PC-3 (cell line): ENCODE measurements around the gene GAL3ST1. TPM values are rescaled to one million over a fixed set of nuclear protein-coding genes. Genes with fewer than 3 reads are reported as not detected.
"Not testable (repeated sequence)": the region's sequence is repeated elsewhere in the genome, so short reads cannot be mapped to it uniquely, and the experiment has no call there.

Experiments used
- ATAC-seq: fragments of 200-7000 bp; cut with Tn5 transposase; 2 replicates; pipeline ENCODE4 v1.9.1; 2020; ENCODE audit warnings: mild to moderate bottlenecking, moderate library complexity
- BruUV-seq: library from RNA; stranded (reverse); fragments of 400-500 nt; replicated peaks from 2 replicates; lab custom pipeline; 2021; lab: Mats Ljungman, UMichigan
- CTCF ChIA-PET: fragments of 300-600 bp; sonication (Branson Sonifier 250); formaldehyde crosslinking; loops from one replicate; lab custom pipeline; 2022; ENCODE audit warnings: antibody characterized with exemption; lab: Charles Lee
- POLR2A ChIA-PET: fragments of 300-600 bp; sonication (Branson Sonifier 250); formaldehyde crosslinking; loops from one replicate; lab custom pipeline; 2022; ENCODE audit warnings: antibody characterized with exemption; ENCODE audit not compliant: unreplicated experiment; lab: Charles Lee
- DNase-seq: peaks from one replicate; pipeline ENCODE4 v3.0.0-alpha.2; 2015
- H2AFZ ChIP-seq: fragments of 300-600 bp; sonication (generic); 2 replicates; pipeline ENCODE4 v1.6.0; 2016; ENCODE audit warnings: antibody characterized with exemption, low read length
- H3F3A ChIP-seq: fragments of 300-600 bp; sonication (generic); one replicate; pipeline ENCODE4 v1.6.0; 2017; ENCODE audit warnings: antibody characterized with exemption, low read length, control low read depth, mild to moderate bottlenecking; ENCODE audit not compliant: unreplicated experiment
- H3K27ac ChIP-seq: fragments of 300-600 bp; sonication (generic); 2 replicates; pipeline ENCODE4 v1.5.1; 2016; ENCODE audit warnings: mild to moderate bottlenecking, low read length
- H3K27me3 ChIP-seq: fragments of 300-600 bp; sonication (generic); 2 replicates; pipeline ENCODE4 v1.6.1; 2016; ENCODE audit warnings: low read length, mixed read lengths
- H3K36me3 ChIP-seq: fragments of 300-600 bp; sonication (generic); 2 replicates; pipeline ENCODE4 v1.6.1; 2016; ENCODE audit warnings: low read depth, mixed run types, low read length, mixed read lengths
- H3K4me1 ChIP-seq: fragments of 300-600 bp; sonication (generic); 2 replicates; pipeline ENCODE4 v1.5.1; 2016; ENCODE audit warnings: low read length; ENCODE audit not compliant: insufficient read depth
- H3K4me2 ChIP-seq: fragments of 300-600 bp; sonication (generic); 2 replicates; pipeline ENCODE4 v1.6.0; 2016; ENCODE audit warnings: low read length
- H3K4me3 ChIP-seq: fragments of 300-600 bp; sonication (generic); 2 replicates; pipeline ENCODE4 v1.5.1; 2016; ENCODE audit warnings: mild to moderate bottlenecking, low read length, mixed read lengths
- H3K79me2 ChIP-seq: fragments of 300-600 bp; sonication (generic); 2 replicates; pipeline ENCODE4 v1.6.1; 2017; ENCODE audit warnings: low read length, mixed read lengths
- H3K9ac ChIP-seq: fragments of 300-600 bp; sonication (generic); 2 replicates; pipeline ENCODE4 v1.6.0; 2016; ENCODE audit warnings: mild to moderate bottlenecking, low read length
- H3K9me2 ChIP-seq: fragments of 300-600 bp; sonication (generic); replicated peaks from 2 replicates; pipeline ENCODE4 v1.6.1; 2016; ENCODE audit warnings: mixed run types, low read length, mixed read lengths
- H3K9me3 ChIP-seq: fragments of 300-600 bp; sonication (generic); 2 replicates; pipeline ENCODE4 v1.6.1; 2016; ENCODE audit warnings: low read length, mixed read lengths
- H4K20me1 ChIP-seq: fragments of 300-600 bp; sonication (generic); 2 replicates; pipeline ENCODE4 v1.6.1; 2016; ENCODE audit warnings: low read length, mixed read lengths
- CTCF ChIP-seq: fragments of 300-600 bp; sonication (generic); conservative IDR thresholded peaks from 2 replicates; pipeline ENCODE4 v1.5.1; 2017; ENCODE audit warnings: antibody characterized with exemption, low read depth, mild to moderate bottlenecking, low read length
- EZH2 ChIP-seq: fragments of 300-600 bp; sonication (generic); IDR thresholded peaks from one replicate; pipeline ENCODE4 v1.6.1; 2017; ENCODE audit warnings: antibody characterized with exemption, mild to moderate bottlenecking, low read length; ENCODE audit not compliant: unreplicated experiment
- EZH2phosphoT487 ChIP-seq: fragments of 300-600 bp; sonication (generic); IDR thresholded peaks from 2 replicates; pipeline ENCODE4 v1.6.1; 2018; ENCODE audit warnings: mild to moderate bottlenecking, antibody characterized with exemption, low read length, borderline replicate concordance
- intact Hi-C: fragments of 100-400 bp; cut with micrococcal nuclease; formaldehyde crosslinking; loops from 2 replicates; pipeline ENCODE4 v1.9.0; 2023
- total RNA-seq: library from RNA; depleted of rRNA; stranded (reverse); fragments of >200 nt; gene quantifications from 2 replicates; pipeline ENCODE4 v1.2.3, GENCODE V29; 2014

GAL3ST1 gene
- total RNA-seq, 1 experiment from 2014 or later, result not detected

- Histone ChIP-seq H3K27ac (no peak overlapping the region), H3K36me3 (no peaks in the 10 kb centered on the region), H3K9ac (no peak overlapping the region), H3K4me3 (no peak overlapping the region), H3K79me2 (no peaks in the 10 kb centered on the region), H3K9me3 (no peaks in the 10 kb centered on the region), H3K27me3 (no peaks in the 10 kb centered on the region), H4K20me1 (no peaks in the 10 kb centered on the region), H3F3A (no peaks in the 10 kb centered on the region), H3K9me2 (no peaks in the 10 kb centered on the region), H3K4me2 (no peak overlapping the region), H3K4me1 (no peaks in the 10 kb centered on the region), H2AFZ (no peak overlapping the region)
- intact Hi-C loops, result no loop called here
- BruUV-seq, result no TSS peak
- POLR2A ChIA-PET, result no interaction called here
- CTCF ChIA-PET, result interaction anchor here (0.6 kb wide), 1 partner anchor 358 kb away, joined by 5 read pairs; no protein-coding TSS in a partner anchor
- DNase-seq (no peak), ATAC-seq (no peak)
- no peak for TF ChIP-seq CTCF
These were observed 18.9 kb downstream of the GAL3ST1 start for GRCh38 chr22:30555282-30556210.

GRCh38 chr22:30553971-30554370 is 20.5 kb downstream of the GAL3ST1 start:
- DNase-seq (no peak), ATAC-seq (no peak)
- Histone ChIP-seq H3K36me3 (no peaks in the 10 kb centered on the region), H4K20me1 (no peaks in the 10 kb centered on the region), H3K27me3 (no peaks in the 10 kb centered on the region), H3K9me2 (no peaks in the 10 kb centered on the region), H3K27ac (no peak overlapping the region), H3K4me1 (no peaks in the 10 kb centered on the region), H3K4me3 (no peak overlapping the region), H3K79me2 (no peaks in the 10 kb centered on the region), H3K4me2 (no peak overlapping the region), H3K9ac (no peak overlapping the region), H3F3A (no peaks in the 10 kb centered on the region), H3K9me3 (no peaks in the 10 kb centered on the region), H2AFZ (no peak overlapping the region)
- intact Hi-C loops, result no loop called here
- BruUV-seq, result no TSS peak
- ChIA-PET POLR2A (no interaction called here), CTCF (no interaction called here)
- TF ChIP-seq CTCF (no peak), EZH2 (no peak), EZH2phosphoT487 (no peak)

- no peak for ATAC-seq
- no peak for TF ChIP-seq EZH2
- TF ChIP-seq EZH2phosphoT487, result no peak
- TF ChIP-seq CTCF, result no peak
- no peak overlapping the region for H2AFZ ChIP-seq
- no peak for DNase-seq
- H3K4me2 ChIP-seq, result no peak overlapping the region
- H3K36me3 ChIP-seq, result no peaks in the 10 kb centered on the region
- H3K9ac ChIP-seq, result no peak overlapping the region
- no peaks in the 10 kb centered on the region for H3K9me2 ChIP-seq
- intact Hi-C loops, result no loop called here
- no peaks in the 10 kb centered on the region for H3K79me2 ChIP-seq
- no peaks in the 10 kb centered on the region for H3K27me3 ChIP-seq
- no peak overlapping the region for H3K4me3 ChIP-seq
- H3K27ac ChIP-seq, result no peak overlapping the region
- no peaks in the 10 kb centered on the region for H3K4me1 ChIP-seq
- H3K9me3 ChIP-seq, result no peaks in the 10 kb centered on the region
- no TSS peak for BruUV-seq
- POLR2A ChIA-PET, result no interaction called here
- no peaks in the 10 kb centered on the region for H4K20me1 ChIP-seq
- CTCF ChIA-PET, result no interaction called here
- H3F3A ChIP-seq, result no peaks in the 10 kb centered on the region
These were observed 21.7 kb downstream of the GAL3ST1 start for GRCh38 chr22:30552719-30553118.

GRCh38 chr22:30551813-30552212 is 22.7 kb downstream of the GAL3ST1 start:
- H3F3A ChIP-seq, H3K4me3 ChIP-seq, H3K9ac ChIP-seq, H3K9me2 ChIP-seq, POLR2A ChIA-PET, H2AFZ ChIP-seq, H3K36me3 ChIP-seq, H3K9me3 ChIP-seq, CTCF ChIA-PET, H3K4me1 ChIP-seq, BruUV-seq, H3K79me2 ChIP-seq, H3K27ac ChIP-seq, H3K4me2 ChIP-seq, H4K20me1 ChIP-seq, intact Hi-C loops, DNase-seq, H3K27me3 ChIP-seq, ATAC-seq: not testable (repeated sequence)
